Stimulated activated CD4-positive, alpha-beta T cell treated with anti-CD3 and anti-CD28 coated beads, TNF-alpha, amount 100 ng/mL, for 1 hour (primary cell): ENCODE data around the gene TTC21A.

Experiments
- DNase-seq, 3 donors: peaks; one replicate each; pipeline ENCODE4 v3.0.0-alpha.2; 2020; ENCODE audit warnings: low read depth in 3 of 3, low spot score in 1 of 3

The TTC21A gene

GRCh38 chr3:39097716-39098472 is 9.6 kb upstream of the TTC21A start:
- no peak for DNase-seq

- no peak for DNase-seq
Observed at GRCh38 chr3:39098473-39099000, 8.9 kb upstream of the TTC21A start.

DNA sequence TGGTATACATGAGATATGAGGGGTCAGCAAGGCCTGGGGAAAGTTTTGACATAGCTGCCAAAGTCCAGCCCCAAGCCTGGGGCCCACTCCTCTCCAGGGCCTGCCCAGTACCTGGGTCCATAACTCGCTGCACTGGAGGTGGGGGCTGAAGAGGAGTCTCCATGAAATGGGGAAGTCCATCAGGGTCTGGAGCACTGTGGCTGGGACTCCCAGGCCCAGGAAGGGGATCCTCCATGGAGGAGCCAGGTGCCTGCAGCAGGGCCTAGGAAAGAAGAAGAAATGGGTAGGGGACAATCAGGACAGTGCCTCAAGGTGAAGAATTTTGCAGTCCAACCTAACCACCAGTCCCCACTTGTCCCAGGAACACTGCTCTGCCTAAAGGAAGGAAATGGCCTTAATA is 8.2 kb upstream of the TTC21A start:
- no peak for DNase-seq

DNA sequence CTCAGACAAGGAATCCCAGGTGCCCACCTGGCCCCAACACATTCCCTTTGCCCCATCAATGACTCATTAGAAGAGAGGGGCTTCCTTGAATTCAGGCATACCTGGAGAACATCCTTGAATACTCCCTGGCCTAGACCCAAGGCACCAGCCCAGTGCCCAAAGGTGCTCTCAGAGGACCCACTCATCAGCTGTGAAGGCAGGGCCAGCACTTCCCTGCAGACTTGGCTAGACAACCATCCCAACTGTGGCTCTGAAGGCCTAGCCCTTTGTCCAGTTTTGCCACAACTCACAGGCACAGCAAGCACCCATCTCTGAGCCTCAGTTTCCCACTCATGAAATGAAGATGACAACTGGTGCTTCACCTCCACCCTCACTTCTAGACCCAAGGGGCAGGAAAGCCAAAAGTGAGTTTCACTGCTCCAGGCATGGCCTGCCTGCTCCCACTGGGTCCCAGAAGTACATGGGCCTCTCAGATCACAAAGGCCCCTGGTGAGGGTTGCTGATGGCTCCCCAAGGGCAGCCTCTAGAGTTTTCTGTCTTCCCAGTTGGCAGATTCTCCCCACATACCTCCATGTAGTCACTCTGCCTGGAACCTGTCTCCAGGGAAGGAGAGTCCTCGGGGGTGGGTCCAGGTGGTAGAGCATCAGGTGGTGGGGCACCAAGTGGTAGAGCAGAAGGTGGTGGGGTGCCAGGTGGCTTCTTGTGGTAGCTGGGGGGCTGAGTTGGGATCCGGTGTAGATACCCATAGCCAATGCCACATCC is 7.6 kb upstream of the TTC21A start:
- no peak for DNase-seq

DNA sequence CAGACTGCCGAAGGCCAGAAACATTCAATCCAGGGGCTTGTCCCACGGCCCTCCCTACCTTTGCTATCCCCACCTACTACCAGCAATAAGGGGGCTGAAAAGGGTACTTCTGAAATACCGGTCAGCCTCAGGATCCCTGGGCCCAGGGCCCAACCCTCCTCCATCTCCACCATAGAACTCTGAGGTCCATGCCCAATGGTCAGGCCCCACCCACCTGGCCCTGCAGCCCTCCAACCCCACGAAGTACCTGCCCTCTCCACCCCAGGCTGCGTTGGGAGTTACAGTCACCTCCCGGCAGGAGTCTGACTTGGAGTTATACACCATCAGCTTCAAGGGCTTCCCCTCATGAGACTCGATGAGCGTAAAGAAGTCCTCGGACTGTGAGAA is 7.0 kb upstream of the TTC21A start:
- DNase-seq, result no peak

DNA sequence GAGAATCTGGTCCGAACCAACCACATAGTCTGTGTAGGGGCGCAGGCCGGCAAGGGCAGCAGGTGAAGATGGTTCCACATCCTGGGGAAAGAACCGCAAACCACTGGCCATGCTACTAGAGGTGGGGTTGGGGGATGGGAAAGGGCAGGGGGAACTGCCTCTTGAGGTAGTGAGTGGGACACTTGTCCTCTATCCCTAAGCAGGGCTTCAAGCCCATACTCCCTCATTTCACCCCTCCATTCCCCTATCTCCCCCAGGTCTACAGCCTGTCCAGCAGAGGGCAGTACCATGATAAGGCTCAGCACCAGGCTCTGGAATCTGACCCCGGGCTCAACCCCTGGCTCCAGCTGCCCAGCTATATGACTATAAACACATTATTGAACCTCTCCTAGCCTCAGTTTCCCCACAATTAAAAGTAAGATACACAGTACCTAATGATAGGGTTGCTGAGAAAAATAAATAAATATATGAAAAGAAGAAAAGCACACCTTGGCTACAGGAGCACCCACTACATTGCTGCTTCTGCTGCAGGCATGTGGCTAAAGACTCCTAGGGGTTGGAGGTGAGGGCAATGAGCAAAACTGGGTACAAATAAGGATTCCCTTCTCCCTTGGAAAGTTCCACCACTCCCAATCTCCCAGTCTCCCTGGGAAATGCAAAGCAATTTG is 6.3 kb upstream of the TTC21A start:
- peak in 1 of 3 donors; percentile 14 for DNase-seq

- no peak for DNase-seq
Observed at GRCh38 chr3:39102504-39103323, 4.8 kb upstream of the TTC21A start.

GRCh38 chr3:39103324-39103693 is 4.2 kb upstream of the TTC21A start:
- no peak for DNase-seq

GRCh38 chr3:39103791-39104552 is 3.5 kb upstream of the TTC21A start:
- no peak for DNase-seq

DNA sequence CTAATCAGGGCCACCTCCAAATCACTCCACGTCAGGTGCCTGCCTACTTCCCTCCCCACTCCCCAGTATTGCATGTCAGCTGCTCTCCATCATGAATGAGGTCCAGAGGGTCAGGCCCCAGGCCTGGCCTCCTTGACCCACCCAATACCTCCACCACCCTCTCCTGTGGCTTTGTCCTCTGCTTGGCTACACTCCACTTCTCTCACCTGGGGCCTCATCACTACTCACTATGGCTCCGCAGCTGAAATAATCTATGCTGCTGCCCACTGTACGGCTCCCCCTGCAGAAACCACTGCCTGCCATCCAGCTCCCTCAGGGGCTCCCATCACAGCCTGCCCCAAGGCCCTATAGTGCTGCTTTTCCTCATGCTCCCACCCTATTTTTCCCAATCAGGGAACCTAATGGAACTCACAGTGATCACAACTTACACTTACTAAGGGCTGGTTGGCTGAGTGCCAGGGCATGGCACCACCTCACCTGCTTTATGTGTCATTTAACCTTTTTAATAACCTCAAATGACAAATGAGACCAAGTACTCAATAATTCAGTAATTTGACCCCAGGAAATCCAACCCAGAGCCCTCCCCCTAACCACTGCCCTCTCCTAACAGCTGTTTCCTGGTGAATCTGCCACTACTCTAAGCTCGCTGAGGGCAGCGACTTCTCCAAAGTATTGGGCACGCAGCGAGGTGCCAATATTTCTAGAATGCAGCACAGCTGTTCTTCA is 2.4 kb upstream of the TTC21A start:
- no peak for DNase-seq

- DNase-seq, result no peak
Observed at GRCh38 chr3:39105687-39106063, 1.8 kb upstream of the TTC21A start.

DNA sequence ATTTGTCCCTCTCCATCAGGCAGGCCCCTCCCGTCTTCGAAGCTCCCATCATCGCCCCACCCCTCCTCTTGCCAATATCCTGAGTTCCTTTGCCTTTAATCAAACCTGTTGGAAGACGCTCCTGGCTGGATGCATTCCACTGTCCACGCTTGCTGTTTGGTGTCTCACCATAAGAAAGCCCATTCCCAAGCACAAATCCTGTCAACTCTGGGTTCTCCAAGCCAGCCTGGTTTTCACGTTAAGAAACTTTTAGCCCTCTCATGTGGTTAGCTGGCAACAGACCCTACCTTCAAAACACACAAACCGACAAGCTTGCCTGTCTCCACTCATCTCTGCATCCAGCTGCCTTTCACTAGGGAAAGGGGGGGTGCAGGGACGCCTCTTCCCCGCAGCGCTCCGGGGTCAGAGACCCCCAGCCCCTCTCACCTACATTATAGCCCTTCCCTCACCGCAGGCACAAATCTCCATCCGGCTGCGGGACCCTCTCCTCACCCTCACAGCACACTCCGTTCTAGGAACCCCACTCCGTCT is 1.1 kb upstream of the TTC21A start:
- DNase-seq, result no peak

GRCh38 chr3:39106851-39107387 is 561 bp upstream of the TTC21A start:
- peak in 1 of 3 donors; percentile 11 for DNase-seq

GRCh38 chr3:39108200-39108710 is 775 bp downstream of the TTC21A start:
- DNase-seq, result no peak

DNA sequence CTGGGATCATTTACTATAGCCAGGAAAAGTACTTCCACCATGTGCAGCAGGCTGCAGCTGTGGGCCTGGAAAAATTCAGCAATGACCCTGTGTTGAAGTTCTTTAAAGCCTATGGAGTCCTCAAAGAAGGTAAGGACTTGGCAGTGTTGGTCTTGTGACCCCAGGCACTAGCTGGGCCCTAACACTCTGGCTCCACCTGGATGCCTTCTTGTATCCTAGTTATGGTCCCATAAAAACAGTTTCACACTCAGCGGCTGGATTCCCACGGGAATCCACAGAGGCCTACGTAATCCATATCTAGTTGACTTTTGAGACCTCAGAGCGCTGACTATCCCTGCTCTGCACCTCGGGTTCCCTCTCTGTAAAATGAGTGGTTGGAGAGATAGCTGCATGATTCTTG is 1.6 kb downstream of the TTC21A start:
- DNase-seq, result no peak

DNA sequence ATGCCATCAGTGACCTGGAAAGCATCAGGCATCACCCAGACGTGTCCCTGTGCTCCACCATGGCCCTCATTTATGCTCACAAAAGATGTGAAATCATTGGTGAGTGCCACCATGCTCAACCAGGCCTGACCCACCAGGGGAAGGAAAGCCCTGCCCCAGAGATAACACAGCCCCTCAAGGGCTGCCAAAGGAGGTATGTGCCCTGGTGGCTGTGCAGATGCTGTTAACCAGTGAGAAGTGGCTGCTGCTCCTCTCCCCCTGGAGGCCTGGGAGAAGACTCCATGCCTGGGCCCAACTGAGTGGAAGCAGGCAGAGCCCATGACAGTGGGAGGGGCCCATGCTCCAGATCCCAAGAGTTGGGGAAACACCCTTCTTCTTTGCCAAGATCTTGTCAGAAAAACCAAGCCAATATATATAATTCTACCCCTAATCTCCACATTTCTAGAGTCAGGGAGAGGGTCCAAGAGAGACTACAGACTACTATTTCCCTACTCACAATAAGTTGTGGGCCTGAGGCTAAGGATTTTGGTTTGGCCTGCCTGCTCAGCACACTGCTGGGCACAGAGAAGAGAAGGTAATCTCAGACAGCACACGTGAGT is 2.7 kb downstream of the TTC21A start:
- no peak for DNase-seq

GRCh38 chr3:39112113-39112512 is 4.6 kb downstream of the TTC21A start:
- no peak for DNase-seq

- DNase-seq, result no peak
Observed at GRCh38 chr3:39112535-39112934, 5.1 kb downstream of the TTC21A start.

GRCh38 chr3:39113291-39113690 is 5.8 kb downstream of the TTC21A start:
- no peak for DNase-seq
